GM12872 (cell line): ENCODE measurements around the gene MCC.

ENCODE experiments used
- TF ChIP-seq, protein P1 (sequence below): IDR thresholded peaks from 3 replicates; pipeline ENCODE4 v1.5.1; 2011; ENCODE audit warnings: low read depth, mild to moderate bottlenecking, low read length, moderate library complexity; ENCODE audit not compliant: insufficient read depth

Gene MCC

DNA sequence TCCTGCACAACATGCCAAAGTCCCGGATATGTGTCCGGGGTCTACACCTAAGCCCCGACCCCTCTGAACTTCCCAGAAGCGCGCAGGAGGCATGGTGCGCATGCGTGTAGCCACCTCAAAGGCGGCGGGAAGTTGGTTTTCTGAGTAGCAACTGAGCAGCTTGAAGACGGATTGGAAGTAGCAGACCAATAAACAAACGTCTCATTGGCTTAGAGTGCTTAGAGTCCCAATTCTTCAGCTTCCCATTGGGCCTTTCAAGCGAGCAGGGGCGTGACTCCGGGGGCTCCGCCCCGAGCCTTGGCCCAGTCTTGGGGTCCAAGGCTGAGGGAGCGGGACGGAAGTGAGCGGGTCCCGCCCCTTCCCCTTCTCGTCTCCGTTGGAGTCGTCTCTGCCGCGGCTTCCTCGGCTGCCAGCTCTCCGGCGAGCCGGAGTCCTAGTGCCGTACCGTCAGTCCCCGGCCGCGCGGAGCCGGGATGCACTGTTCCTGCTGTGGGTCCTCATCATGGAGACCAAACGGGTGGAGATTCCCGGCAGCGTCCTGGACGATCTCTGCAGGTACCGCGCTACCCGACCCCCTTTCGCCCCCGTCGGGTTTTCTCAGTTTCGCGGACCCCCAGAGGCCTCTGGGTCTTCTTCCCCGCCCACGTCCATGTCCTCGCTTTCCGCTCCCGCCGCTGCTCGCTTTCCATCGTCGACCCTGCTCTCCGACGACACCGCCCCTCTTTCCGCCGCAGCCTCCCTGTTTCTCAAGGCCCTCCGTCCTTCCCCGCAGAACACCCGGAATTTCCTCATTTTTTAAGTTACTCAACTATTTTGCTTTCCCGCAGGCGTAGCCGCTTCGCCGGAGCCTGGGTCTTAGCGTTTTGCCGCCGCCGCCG is 511.6 kb downstream of the MCC start, which contains the start of gene DCP2:
Gene DCP2, plus strand, starts transcription at position 367 of the 878 bp plus-strand sequence. Its CDS starts 136 bp downstream, at position 503.
- TF ChIP-seq, protein P1, sequence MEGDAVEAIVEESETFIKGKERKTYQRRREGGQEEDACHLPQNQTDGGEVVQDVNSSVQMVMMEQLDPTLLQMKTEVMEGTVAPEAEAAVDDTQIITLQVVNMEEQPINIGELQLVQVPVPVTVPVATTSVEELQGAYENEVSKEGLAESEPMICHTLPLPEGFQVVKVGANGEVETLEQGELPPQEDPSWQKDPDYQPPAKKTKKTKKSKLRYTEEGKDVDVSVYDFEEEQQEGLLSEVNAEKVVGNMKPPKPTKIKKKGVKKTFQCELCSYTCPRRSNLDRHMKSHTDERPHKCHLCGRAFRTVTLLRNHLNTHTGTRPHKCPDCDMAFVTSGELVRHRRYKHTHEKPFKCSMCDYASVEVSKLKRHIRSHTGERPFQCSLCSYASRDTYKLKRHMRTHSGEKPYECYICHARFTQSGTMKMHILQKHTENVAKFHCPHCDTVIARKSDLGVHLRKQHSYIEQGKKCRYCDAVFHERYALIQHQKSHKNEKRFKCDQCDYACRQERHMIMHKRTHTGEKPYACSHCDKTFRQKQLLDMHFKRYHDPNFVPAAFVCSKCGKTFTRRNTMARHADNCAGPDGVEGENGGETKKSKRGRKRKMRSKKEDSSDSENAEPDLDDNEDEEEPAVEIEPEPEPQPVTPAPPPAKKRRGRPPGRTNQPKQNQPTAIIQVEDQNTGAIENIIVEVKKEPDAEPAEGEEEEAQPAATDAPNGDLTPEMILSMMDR, result no peak

DNA sequence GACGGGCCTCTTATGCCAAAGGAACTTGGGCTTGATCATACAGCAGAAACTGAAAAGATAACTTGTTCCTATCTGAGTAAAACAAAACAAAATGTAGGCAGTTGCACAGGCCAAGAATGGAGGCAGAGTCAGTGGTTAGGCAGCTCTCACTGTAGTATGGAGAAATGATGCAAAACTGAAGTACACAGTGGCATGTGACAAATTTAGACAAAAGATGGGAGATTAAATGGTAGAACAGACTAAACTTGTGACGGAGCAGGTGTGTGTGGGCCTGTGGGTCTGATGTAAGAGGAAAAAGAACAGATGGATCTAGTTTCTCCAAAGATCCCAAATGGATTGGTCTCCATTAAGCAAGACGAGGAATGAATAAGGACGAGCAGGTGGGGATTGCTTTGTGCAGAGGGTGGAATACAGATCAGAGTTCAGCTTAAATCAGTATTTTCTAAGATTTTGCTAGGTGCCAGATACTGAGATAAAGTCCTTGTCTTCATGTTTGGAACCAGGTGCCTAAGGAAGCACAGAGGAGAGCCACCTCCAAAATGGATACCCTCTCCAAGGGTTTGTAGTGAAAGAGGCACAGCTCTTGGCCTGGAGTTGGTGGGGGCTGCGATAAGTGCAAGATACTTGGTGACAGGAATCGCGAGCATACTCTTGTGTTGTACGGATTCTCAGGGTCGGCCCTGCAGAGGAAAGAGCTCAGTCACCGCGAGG is 512.4 kb downstream of the MCC start:
- TF ChIP-seq, protein P1, result no peak

DNA sequence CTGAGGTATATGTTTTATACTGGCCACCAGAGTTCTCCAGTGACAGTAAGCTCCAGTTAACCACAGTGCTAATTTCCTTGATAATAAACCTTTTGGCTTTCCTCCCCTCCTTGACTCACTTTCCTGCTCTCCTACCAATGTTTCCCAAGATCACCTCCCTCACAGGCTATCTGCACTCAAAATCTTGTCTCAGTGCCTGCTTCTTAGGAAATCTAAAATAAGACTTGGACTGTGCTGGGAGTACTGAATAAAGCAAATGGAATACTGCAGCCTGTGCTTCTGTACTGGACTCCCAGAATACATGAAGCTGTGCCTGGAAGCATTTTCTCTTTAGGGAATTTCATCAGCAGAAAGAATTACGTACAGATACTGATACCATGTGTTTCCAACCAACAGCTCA is 513.4 kb downstream of the MCC start:
- TF ChIP-seq, protein P1, result no peak

DNA sequence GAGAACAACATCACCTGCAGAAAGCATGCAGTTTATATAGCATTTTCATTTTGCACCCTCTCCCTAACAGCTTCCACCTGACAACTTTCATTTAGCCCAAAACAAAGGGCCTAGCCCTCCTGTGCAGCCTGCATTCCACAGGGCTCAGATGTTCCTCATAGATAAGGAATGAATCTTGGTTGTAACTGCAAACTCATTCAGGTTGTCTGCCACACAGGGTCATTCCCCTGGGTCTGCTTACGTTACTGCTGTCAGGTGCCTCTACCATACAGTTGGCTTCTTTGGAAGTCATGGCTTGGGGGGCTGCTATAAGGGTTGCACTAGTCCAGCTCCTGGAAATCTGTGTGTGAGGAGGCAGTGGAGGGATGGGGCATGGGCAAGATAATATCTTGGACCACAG is 514.3 kb downstream of the MCC start:
- TF ChIP-seq, protein P1, result no peak

DNA sequence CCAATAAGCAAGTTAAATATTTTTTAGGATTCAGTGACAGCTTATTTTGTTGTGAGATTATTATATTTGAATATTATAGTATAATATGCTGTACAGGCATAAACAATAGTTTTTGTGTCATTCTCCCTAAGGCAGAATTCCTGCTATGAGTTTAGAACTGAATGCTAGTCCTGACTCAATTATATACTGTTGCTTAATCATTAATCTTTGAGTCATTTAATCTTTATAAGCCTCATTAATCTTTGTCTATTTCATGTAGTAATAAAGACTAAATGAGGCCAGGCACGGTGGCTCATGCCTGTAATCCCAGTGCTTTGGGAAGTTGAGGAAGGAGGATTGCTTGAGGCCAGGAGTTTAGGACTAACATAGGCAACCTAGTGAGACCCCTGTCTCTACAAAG is 515.2 kb downstream of the MCC start:
- TF ChIP-seq, protein P1, result no peak
